AG04450 (cell line): ENCODE measurements around the gene MRPL34. TPM values are rescaled to one million over a fixed set of nuclear protein-coding genes. Genes with fewer than 3 reads are reported as not detected.

Experiments
- CTCF ChIA-PET: fragments of 300-600, 350-600 bp; formaldehyde crosslinking; extraction: SDS; loops from one replicate; lab custom pipeline; 2022; ENCODE audit warnings: antibody characterized with exemption, inconsistent platforms; lab: Charles Lee
- POLR2A ChIA-PET: fragments of 350-600 bp; formaldehyde crosslinking; extraction: SDS; loops from one replicate; lab custom pipeline; 2021; ENCODE audit warnings: antibody characterized with exemption, inconsistent platforms; lab: Yijun Ruan, JAX
- DNase-seq: peaks from one replicate; pipeline ENCODE4 v3.0.0-alpha.2; 2011; ENCODE audit warnings: low read depth, low spot score
- H3K27ac ChIP-seq: one replicate; pipeline ENCODE4 v1.5.1; 2012; ENCODE audit warnings: low read depth, low read length, control low read depth
- H3K27me3 ChIP-seq: one replicate; pipeline ENCODE4 v1.6.0; 2012; ENCODE audit warnings: low read length; ENCODE audit not compliant: control insufficient read depth, insufficient read depth
- H3K4me3 ChIP-seq: 2 replicates; pipeline ENCODE4 v1.5.1; 2011; ENCODE audit warnings: mild to moderate bottlenecking, low read depth, low read length, control low read depth
- H3K9me3 ChIP-seq: 2 replicates; pipeline ENCODE4 v1.5.1; 2012; ENCODE audit warnings: low read length; ENCODE audit not compliant: control insufficient read depth, insufficient read depth
- polyA plus RNA-seq: library from polyadenylated mRNA; depleted of rRNA; stranded (reverse); fragments of >200 nt; gene quantifications from 2 replicates; pipeline ENCODE4 v1.2.3, GENCODE V29; 2011
- TF ChIP-seq, protein P1 (sequence below): IDR thresholded peaks from 2 replicates; pipeline ENCODE4 v1.5.1; 2011; ENCODE audit warnings: low read depth, low read length, control low read depth, inconsistent platforms

The MRPL34 gene
- polyA plus RNA-seq, 1 experiment = 23.2 TPM

DNA sequence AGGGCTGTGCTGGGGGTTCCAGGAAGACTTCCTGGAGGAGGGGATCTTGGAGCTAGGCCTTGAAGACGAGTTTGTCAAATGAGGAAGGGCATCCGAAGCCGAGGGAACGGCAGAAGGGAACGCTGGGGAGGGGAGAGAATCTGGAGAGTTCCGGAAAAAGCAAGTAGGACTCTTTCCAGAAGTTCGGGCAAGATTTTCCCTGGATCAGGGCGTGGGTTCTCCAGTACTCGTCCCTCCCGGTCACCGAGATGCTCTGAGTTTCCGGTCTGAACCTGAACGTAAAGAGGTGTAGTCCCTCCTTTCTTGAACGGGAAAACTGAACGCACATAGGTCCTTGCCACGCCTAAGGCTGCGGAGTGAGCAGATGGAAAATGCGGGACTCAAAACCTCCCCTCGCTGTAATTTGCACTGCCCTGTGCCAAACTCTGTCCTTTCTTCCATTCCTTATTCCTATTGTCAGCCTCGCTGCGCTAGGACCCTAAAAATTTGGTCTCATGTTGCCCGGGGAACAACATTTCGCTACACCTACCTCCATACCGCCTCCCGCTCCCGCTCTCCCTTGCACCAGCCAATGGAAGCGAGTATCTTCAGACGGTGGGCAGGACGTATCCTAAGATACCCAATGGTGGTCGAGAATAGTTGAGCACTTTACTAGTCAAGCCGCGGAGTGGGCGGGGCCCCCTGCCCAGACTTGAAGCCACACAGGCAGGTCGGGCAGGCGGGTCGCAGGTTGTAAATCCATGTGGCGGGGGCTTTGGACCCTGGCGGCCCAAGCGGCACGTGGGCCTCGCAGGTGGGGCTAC lies 31.4 kb downstream of the MRPL34 start, which contains the start of gene GTPBP3:
Gene GTPBP3, plus strand, starts transcription at position 682 of the 803 bp plus-strand sequence. Its CDS starts 59 bp downstream, at position 741.
- TF ChIP-seq, protein P1, sequence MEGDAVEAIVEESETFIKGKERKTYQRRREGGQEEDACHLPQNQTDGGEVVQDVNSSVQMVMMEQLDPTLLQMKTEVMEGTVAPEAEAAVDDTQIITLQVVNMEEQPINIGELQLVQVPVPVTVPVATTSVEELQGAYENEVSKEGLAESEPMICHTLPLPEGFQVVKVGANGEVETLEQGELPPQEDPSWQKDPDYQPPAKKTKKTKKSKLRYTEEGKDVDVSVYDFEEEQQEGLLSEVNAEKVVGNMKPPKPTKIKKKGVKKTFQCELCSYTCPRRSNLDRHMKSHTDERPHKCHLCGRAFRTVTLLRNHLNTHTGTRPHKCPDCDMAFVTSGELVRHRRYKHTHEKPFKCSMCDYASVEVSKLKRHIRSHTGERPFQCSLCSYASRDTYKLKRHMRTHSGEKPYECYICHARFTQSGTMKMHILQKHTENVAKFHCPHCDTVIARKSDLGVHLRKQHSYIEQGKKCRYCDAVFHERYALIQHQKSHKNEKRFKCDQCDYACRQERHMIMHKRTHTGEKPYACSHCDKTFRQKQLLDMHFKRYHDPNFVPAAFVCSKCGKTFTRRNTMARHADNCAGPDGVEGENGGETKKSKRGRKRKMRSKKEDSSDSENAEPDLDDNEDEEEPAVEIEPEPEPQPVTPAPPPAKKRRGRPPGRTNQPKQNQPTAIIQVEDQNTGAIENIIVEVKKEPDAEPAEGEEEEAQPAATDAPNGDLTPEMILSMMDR = no peak
- peak within 1 kb of the TSS; percentile 89 for H3K27ac ChIP-seq

DNA sequence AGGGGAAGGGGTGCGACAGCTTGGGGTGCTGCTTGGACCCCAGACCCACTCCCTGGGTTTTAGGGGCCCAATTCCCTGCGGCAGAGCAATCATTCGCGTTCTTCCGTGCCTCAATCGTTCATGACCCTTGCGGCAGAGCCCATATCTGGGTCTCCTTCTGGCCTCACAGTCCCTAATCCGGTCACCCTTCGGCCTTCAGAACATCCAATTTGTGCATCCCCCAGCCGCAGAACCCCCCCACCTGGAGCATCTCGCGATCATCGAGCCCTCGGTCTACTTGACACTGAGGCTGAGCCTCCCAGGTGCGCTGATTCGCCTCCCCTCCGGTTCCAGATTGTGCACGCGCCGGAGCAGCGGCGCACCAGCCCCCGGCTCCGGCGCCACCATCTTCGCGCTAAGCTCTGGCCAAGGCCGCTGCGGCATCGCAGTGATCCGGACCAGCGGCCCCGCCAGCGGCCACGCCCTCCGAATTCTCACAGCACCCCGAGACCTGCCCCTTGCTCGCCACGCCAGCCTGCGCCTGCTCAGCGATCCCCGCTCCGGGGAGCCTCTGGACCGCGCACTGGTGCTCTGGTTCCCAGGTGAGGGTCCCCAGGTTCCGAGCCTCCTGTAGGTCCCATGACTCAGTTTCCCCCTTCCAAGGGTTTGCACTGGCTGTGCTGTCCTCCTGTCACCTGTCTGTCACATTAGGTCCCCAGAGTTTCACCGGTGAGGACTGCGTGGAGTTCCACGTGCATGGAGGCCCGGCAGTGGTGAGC lies 32.2 kb downstream of the MRPL34 start:
- H3K4me3 ChIP-seq = peak overlapping the region; percentile 93
- peaks cover 5% of the 10 kb centered on the region; the same call in 1 of the 2 replicates for H3K9me3 ChIP-seq
- TF ChIP-seq, protein P1 = no peak
- ChIA-PET CTCF (no interaction called here), POLR2A (no interaction called here)
- H3K27me3 ChIP-seq = no peaks in the 10 kb centered on the region
- H3K27ac ChIP-seq = no peak overlapping the region
- DNase-seq = no peak

More for the DNA sequence above, 31.4 kb downstream of the MRPL34 start, which contains the start of gene GTPBP3:
- no peaks in the 10 kb centered on the region for H3K27me3 ChIP-seq
- peak within 1 kb of the TSS; percentile 93 for H3K4me3 ChIP-seq
- ChIA-PET CTCF (no interaction called here), POLR2A (interaction anchor here (0.7 kb wide), 1 partner anchor 19 kb away, joined by 3 read pairs; no protein-coding TSS in a partner anchor)
- H3K9me3 ChIP-seq = peaks cover 8% of the 10 kb centered on the region; the same call in 1 of the 2 replicates
- peak; percentile 92 for DNase-seq

- Histone ChIP-seq H3K4me3 (peak overlapping the region; percentile 93), H3K9me3 (no peaks in the 10 kb centered on the region), H3K27me3 (no peaks in the 10 kb centered on the region), H3K27ac (no peak overlapping the region)
- ChIA-PET CTCF (no interaction called here), POLR2A (no interaction called here)
- no peak for DNase-seq
- TF ChIP-seq, protein P1 = no peak
These were observed 32.9 kb downstream of the MRPL34 start for GRCh38 chr19:17338433-17339078.

- TF ChIP-seq, protein P1 = no peak
- H3K27ac ChIP-seq = no peak overlapping the region
- CTCF ChIA-PET = no interaction called here
- DNase-seq = no peak
- H3K4me3 ChIP-seq = no peak overlapping the region
- H3K27me3 ChIP-seq = no peaks in the 10 kb centered on the region
- POLR2A ChIA-PET = interaction anchor here (0.7 kb wide), 1 partner anchor 15 kb away, joined by 3 read pairs; no protein-coding TSS in a partner anchor
- no peaks in the 10 kb centered on the region for H3K9me3 ChIP-seq
These were observed 33.5 kb downstream of the MRPL34 start for GRCh38 chr19:17339088-17339741.
